AG04450 (cell line): ENCODE data around the gene FMNL2. TPM values are rescaled to one million over a fixed set of nuclear protein-coding genes. Genes with fewer than 3 reads are reported as not detected.
"Not testable (repeated sequence)": the region's sequence is repeated elsewhere in the genome, so short reads cannot be mapped to it uniquely, and the experiment has no call there.

Experiments
- CTCF ChIA-PET: fragments of 300-600, 350-600 bp; formaldehyde crosslinking; extraction: SDS; loops from one replicate; lab custom pipeline; 2022; ENCODE audit warnings: antibody characterized with exemption, inconsistent platforms; lab: Charles Lee
- POLR2A ChIA-PET: fragments of 350-600 bp; formaldehyde crosslinking; extraction: SDS; loops from one replicate; lab custom pipeline; 2021; ENCODE audit warnings: antibody characterized with exemption, inconsistent platforms; lab: Yijun Ruan, JAX
- DNase-seq: peaks from one replicate; pipeline ENCODE4 v3.0.0-alpha.2; 2011; ENCODE audit warnings: low read depth, low spot score
- H3K27ac ChIP-seq: one replicate; pipeline ENCODE4 v1.5.1; 2012; ENCODE audit warnings: low read depth, low read length, control low read depth
- H3K27me3 ChIP-seq: one replicate; pipeline ENCODE4 v1.6.0; 2012; ENCODE audit warnings: low read length; ENCODE audit not compliant: control insufficient read depth, insufficient read depth
- H3K4me3 ChIP-seq: 2 replicates; pipeline ENCODE4 v1.5.1; 2011; ENCODE audit warnings: mild to moderate bottlenecking, low read depth, low read length, control low read depth
- H3K9me3 ChIP-seq: 2 replicates; pipeline ENCODE4 v1.5.1; 2012; ENCODE audit warnings: low read length; ENCODE audit not compliant: control insufficient read depth, insufficient read depth
- polyA plus RNA-seq: library from polyadenylated mRNA; depleted of rRNA; stranded (reverse); fragments of >200 nt; gene quantifications from 2 replicates; pipeline ENCODE4 v1.2.3, GENCODE V29; 2011
- TF ChIP-seq, protein P1 (sequence below): IDR thresholded peaks from 2 replicates; pipeline ENCODE4 v1.5.1; 2011; ENCODE audit warnings: low read depth, low read length, control low read depth, inconsistent platforms

FMNL2 gene
- polyA plus RNA-seq, 1 experiment = 22.0 TPM

DNA sequence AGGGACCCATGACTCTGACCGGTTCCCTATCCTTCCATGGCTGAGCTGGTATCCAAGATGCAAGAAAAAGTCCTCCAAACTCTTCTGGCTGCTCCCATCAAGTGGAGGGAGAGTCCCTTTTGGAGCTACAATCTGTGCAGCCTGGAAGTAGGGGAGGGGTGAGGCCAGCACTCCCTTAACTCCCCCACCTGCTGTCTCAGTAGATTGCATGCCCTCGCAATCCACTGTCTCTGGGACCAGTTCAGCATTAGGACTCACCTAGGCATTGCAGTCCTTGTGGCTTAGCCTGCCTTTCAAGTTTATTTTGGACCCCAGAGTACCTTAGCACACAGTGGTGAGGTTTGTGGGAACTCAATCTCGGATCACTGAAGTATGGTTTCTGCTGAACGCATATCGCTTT, 14.2 kb upstream of the FMNL2 start:
- TF ChIP-seq, protein P1, sequence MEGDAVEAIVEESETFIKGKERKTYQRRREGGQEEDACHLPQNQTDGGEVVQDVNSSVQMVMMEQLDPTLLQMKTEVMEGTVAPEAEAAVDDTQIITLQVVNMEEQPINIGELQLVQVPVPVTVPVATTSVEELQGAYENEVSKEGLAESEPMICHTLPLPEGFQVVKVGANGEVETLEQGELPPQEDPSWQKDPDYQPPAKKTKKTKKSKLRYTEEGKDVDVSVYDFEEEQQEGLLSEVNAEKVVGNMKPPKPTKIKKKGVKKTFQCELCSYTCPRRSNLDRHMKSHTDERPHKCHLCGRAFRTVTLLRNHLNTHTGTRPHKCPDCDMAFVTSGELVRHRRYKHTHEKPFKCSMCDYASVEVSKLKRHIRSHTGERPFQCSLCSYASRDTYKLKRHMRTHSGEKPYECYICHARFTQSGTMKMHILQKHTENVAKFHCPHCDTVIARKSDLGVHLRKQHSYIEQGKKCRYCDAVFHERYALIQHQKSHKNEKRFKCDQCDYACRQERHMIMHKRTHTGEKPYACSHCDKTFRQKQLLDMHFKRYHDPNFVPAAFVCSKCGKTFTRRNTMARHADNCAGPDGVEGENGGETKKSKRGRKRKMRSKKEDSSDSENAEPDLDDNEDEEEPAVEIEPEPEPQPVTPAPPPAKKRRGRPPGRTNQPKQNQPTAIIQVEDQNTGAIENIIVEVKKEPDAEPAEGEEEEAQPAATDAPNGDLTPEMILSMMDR = no peak
- no peaks in the 10 kb centered on the region for H3K9me3 ChIP-seq
- DNase-seq = no peak
- POLR2A ChIA-PET = no interaction called here
- no peak overlapping the region for H3K27ac ChIP-seq
- no peaks in the 10 kb centered on the region for H3K27me3 ChIP-seq
- H3K4me3 ChIP-seq = no peak overlapping the region
- CTCF ChIA-PET = no interaction called here

DNA sequence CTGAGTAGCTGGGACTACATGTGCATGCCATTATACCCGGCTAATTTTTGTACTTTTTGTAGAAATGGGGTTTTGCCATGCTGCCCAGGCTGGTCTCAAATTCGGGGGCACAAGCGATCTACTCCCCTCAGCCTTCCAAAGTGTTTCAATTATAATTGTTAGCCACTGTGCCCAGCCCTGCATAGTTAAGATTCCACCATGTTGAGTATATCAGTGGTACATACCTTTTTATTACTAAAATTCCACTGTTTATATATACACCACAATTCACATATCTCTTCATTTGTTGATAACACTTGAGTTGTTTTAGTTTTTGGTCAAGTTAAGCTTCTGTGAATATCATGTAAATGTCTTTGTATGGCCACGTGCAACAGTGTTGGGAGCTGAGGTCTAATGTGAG, 12.8 kb upstream of the FMNL2 start:
- Histone ChIP-seq H3K27ac (no peak overlapping the region), H3K27me3 (no peaks in the 10 kb centered on the region), H3K4me3 (no peak overlapping the region), H3K9me3 (no peaks in the 10 kb centered on the region)
- no peak for DNase-seq
- ChIA-PET CTCF (no interaction called here), POLR2A (no interaction called here)
- TF ChIP-seq, protein P1 = no peak

- CTCF ChIA-PET, H3K27ac ChIP-seq, DNase-seq, POLR2A ChIA-PET, H3K9me3 ChIP-seq, H3K27me3 ChIP-seq, H3K4me3 ChIP-seq: not testable (repeated sequence)
Measured at GRCh38 chr2:152325126-152325525, 9.8 kb upstream of the FMNL2 start.

- TF ChIP-seq, protein P1 = no peak
- POLR2A ChIA-PET = no interaction called here
Measured at GRCh38 chr2:152326710-152327109, 8.3 kb upstream of the FMNL2 start.

GRCh38 chr2:152328013-152328412, 7.0 kb upstream of the FMNL2 start:
- TF ChIP-seq, protein P1 = no peak
- Histone ChIP-seq H3K27ac (no peak overlapping the region), H3K9me3 (no peaks in the 10 kb centered on the region), H3K4me3 (no peak overlapping the region), H3K27me3 (no peaks in the 10 kb centered on the region)
- ChIA-PET CTCF (no interaction called here), POLR2A (no interaction called here)
- no peak for DNase-seq

More at GRCh38 chr2:152326710-152327109, 8.3 kb upstream of the FMNL2 start:
- no peak for DNase-seq
- Histone ChIP-seq H3K4me3 (no peak overlapping the region), H3K27me3 (no peaks in the 10 kb centered on the region), H3K9me3 (no peaks in the 10 kb centered on the region), H3K27ac (no peak overlapping the region)
- CTCF ChIA-PET = no interaction called here
